Measurements from ENCODE around the gene CD9.

CD9 gene

DNA sequence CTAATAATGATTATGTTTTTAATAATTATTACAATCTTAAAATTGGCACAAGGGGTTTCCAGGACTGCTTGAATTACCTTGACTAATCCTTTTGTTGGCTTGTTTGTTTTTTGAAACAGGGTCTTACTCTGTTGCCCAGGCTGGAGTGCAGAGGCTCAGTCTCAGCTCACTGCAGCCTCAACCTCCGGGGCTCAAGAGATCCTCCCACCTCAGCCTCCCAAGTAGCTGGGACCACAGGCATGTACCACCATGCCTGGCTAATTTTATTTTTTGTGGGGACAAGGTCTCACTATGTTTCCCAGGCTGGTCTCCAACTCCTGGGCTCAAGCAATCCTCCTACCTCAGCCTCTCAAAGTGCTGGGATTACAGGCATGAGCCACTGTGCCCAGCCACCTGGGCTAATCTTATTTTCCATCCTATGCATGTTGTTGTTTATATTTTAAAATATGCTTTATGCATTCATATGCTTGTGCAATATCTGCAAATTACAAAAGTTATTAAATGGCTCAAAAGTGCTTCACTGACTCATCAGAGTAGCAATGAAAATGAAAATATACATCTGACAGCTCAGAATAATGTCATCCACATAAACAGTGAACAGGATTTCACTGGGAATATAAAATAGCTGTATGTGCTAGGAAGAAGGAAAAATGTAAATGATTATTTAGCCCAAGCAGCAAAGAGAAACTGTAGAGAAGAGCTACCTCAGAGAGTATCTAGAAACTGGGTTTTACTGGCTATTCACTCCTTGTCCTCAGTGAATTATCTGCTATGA lies 85.5 kb downstream of the CD9 start:
- no peaks in the 10 kb centered on the region for H3K27me3 ChIP-seq (ENCODE audit: control insufficient read depth, insufficient read depth, low read length)
- H3K9ac ChIP-seq (ENCODE audit: low read depth, low read length) = no peak overlapping the region
- no peaks in the 10 kb centered on the region for H3K9me3 ChIP-seq (ENCODE audit: control insufficient read depth, insufficient read depth, low read length)
- H3K4me1 ChIP-seq (ENCODE audit: control insufficient read depth, insufficient read depth, low read length) = no peaks in the 10 kb centered on the region
- H3K36me3 ChIP-seq (ENCODE audit: control insufficient read depth, insufficient read depth, low read length) = no peaks in the 10 kb centered on the region
- no peak overlapping the region for H3K4me3 ChIP-seq (ENCODE audit: low read depth, low read length)
